ENCODE measurements around the gene CTDSP1.
A peak's percentile ranks its signal among the peaks of the same experiment; 100 is the strongest.

CTDSP1 gene

DNA sequence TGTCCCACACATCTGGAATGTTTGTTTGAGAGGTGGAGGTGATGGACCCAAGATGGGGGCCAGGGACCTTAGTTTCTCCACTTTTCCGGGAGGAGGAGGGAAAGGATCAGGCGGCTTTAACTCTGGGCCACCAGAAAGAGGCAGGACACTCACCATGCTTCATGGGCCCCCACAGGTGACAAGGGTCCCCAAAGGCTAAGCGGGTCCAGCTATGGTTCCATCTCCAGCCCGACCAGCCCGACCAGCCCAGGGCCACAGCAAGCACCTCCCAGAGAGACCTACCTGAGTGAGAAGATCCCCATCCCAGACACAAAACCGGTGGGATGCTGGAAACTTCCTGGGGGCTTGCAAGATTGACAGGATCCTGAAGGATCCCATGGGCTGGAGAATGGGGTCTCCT, 16.9 kb upstream of the CTDSP1 start:
- DNase-seq (ENCODE audit: low read depth in 2 of 2, low spot score in 1 of 2), result no peak

DNA sequence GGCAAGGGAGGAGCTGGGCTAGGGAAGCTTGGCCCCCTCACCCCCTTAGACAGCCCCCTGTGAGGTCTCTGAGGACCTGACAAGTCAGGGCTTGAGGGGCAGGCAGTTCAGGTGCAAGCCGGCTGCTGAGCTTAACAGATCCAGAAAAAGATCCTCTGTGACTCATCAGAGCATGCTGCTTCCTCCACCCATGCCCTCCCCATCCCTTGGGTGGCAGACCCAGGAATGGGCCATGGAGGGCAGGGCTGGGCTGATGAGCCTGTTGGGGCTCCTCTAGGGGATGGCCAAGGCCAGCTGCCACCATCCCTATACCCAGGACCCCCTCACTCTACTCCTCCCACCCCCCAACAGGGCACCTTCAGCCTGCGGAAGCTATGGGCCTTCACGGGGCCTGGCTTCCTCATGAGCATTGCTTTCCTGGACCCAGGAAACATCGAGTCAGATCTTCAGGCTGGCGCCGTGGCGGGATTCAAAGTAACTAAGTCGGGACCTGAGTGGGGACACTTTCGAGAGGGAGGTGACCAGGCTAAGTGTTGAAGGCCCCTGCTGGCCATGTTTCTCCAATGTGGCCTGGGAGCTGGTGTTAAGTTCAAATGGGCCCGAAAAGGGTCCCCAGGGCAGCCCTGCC, 15.7 kb upstream of the CTDSP1 start:
- no peak for DNase-seq (ENCODE audit: low read depth in 2 of 2, low spot score in 1 of 2)

GRCh38 chr2:218384975-218385374, 14.7 kb upstream of the CTDSP1 start:
- DNase-seq (ENCODE audit: low read depth in 2 of 2, low spot score in 1 of 2), result no peak

GRCh38 chr2:218386505-218387368, 12.9 kb upstream of the CTDSP1 start:
- DNase-seq (ENCODE audit: low read depth in 2 of 2, low spot score in 1 of 2), result no peak

DNA sequence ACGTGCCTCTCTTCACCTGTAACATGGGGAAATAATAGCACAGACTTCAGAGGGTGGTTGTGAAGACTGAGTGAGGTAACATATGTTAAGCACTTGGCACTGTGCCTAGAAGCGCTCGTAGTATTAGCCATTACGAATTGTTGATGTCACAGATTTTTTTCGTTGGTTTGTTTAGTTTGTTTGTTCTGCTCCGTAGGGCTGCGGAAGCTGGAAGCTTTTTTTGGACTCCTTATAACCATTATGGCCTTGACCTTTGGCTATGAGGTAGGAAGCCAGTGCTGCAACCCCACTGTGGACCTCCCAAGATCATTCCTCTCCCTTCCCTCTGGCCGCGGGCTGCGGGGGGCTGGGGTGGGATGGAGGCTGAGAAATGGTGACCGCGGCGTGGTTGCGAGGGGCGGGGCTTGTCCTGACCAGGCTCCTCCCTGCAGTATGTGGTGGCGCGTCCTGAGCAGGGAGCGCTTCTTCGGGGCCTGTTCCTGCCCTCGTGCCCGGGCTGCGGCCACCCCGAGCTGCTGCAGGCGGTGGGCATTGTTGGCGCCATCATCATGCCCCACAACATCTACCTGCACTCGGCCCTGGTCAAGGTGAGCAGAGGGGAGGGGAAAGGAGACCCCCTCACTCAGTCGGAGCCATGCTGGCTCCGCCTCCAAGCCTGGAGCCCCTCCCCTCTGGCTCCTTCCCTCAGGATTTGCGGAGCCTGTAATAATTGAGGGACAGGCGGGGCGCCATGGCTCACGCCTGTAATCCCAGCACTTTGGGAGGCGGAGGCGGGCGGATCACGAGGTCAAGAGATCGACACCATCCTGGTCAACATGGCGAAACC, 12.1 kb upstream of the CTDSP1 start:
- DNase-seq (ENCODE audit: low read depth in 2 of 2, low spot score in 1 of 2), result no peak

- DNase-seq (ENCODE audit: low read depth in 2 of 2, low spot score in 1 of 2), result no peak
Measured at GRCh38 chr2:218389333-218390150, 10.1 kb upstream of the CTDSP1 start.

- DNase-seq (ENCODE audit: low read depth in 2 of 2, low spot score in 1 of 2), result no peak
Measured at GRCh38 chr2:218391202-218391601, 8.5 kb upstream of the CTDSP1 start.

GRCh38 chr2:218392459-218392858, 7.2 kb upstream of the CTDSP1 start:
- no peak for DNase-seq (ENCODE audit: low read depth in 2 of 2, low spot score in 1 of 2)

DNA sequence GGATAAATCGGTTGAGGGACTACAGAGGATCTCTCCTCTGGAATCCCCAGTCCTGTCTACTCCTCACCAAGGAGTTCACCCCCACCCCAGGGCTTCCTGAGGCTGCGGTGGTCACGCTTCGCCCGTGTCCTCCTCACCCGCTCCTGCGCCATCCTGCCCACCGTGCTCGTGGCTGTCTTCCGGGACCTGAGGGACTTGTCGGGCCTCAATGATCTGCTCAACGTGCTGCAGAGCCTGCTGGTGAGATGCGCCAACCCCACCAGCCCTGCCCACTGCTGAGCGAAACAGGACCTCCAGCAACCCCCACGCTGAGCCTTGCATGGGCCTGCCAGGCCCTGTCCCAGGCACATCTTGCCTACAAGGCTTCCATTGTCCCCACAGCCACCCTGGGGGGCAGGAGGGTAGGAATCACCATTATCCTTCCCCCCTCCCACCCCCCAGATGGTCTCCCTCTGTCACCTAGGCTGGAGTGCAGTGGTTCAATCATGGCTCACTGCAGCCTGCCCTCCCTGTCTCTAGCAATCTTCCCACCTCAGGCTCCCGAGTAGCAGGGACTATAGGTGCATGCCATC, 6.7 kb upstream of the CTDSP1 start:
- no peak for DNase-seq (ENCODE audit: low read depth in 2 of 2, low spot score in 1 of 2)

GRCh38 chr2:218393750-218394290, 5.8 kb upstream of the CTDSP1 start:
- no peak for DNase-seq (ENCODE audit: low read depth in 2 of 2, low spot score in 1 of 2)

- DNase-seq (ENCODE audit: low read depth in 2 of 2, low spot score in 1 of 2), result no peak
Measured at GRCh38 chr2:218394298-218395089, 5.2 kb upstream of the CTDSP1 start.

GRCh38 chr2:218395090-218395444, 4.6 kb upstream of the CTDSP1 start:
- no peak for DNase-seq (ENCODE audit: low read depth in 2 of 2, low spot score in 1 of 2)

DNA sequence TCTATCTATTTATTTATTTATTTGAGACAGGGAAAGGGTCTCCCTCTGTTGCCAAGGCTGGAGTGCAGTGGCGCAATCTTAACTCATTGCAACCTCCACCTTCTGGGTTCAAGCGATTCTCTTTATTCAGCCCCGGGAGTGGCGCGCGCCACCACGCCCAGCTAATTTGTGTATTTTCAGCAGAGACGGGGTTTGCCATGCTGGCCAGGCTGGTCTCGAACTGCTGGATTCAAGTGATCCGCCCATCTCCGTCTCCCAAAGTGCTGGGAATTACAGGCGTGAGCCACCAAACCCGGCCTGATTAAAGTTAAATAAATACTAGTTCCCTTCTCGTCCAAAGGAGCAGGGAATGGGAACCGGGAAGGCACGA, 4.2 kb upstream of the CTDSP1 start:
- DNase-seq (ENCODE audit: low read depth in 2 of 2, low spot score in 1 of 2), result no peak

GRCh38 chr2:218395826-218396687, 3.6 kb upstream of the CTDSP1 start:
- DNase-seq (ENCODE audit: low read depth in 2 of 2, low spot score in 1 of 2), result peak; percentile 80 to 88

DNA sequence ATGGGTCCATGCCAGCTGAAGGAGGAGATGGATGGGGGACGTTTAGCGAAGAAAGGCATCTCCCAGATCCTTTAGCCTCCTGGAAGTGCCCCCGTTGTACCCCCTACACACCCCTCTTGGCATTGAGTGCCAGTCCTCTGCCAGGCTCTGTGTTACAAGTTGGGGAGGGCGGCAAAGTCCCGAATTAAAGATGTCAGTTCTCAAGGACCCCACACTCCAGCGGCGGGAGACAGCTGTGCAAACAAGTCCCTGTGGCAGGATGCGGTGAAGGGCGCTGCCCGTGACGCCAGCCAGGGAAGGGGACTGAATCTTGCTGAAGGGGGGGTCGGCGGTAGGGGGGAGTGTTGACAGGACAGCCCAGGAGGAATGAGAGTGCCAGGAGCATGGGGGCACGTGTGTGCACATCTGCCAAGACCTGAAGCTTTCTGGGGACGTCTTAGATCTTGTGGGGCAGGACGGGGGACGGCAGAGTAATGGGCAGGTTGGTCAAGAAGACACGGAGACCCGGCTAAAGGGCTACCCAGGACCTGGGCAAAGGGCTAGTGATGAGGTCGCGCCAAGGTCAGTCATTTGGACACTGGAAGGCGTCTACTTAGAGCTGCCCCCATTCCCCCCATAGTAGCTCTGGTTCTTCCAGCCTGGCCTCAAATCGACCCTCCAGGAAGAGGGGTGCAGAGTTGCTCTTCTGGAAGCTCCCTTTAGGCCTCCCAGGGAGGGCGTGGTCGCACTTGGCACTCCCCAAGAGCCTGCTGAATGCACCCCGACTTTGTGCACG, 2.8 kb upstream of the CTDSP1 start:
- peak in 1 of 2 donors; percentile 41 for DNase-seq (ENCODE audit: low read depth in 2 of 2, low spot score in 1 of 2)

GRCh38 chr2:218397463-218397819, 2.2 kb upstream of the CTDSP1 start:
- DNase-seq (ENCODE audit: low read depth in 2 of 2, low spot score in 1 of 2), result no peak

DNA sequence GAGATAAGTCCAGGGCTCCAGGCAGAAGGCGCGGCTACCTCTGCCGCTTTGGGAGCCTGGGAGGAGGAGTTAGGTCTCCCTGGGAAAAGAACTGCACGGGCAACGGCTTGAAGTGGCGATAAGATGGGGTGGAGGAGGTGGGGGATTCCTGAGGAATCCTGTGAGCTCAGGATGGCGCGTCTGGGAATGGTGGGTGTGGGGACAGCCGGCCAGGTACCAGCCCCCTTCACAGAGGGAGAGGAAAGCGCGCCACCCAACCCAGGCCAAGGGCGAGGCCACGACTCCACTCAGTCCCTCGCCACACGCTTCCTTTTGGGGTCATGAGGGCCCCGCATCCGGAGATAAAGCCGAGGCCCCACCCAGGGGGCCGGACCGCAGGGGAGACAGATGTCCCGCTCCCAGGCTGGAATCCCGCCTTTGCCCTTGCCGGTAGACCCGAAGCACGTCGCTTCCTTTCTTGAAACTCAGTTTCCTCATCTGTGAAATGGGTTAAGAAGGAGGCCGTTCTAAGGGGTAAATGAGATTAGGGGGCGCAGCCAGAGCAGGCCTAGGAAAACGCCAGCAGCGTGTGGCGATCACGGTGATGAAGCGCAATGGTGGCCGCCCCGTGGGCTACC, 1.7 kb upstream of the CTDSP1 start:
- no peak for DNase-seq (ENCODE audit: low read depth in 2 of 2, low spot score in 1 of 2)
